Vagina (tissue), 2 donors: Measurements from ENCODE around the gene HMCN1.

Source experiments
- CTCF ChIP-seq, 3 experiments: fragments of 450-650 bp in 2 of 3; fragments of 200-600 bp in 1 of 3; sonication (generic) in 1 of 3; IDR thresholded peaks; one replicate each; pipeline ENCODE4 v1.5.1; 2017 to 2019; ENCODE audit warnings: antibody characterized with exemption in 3 of 3, mild to moderate bottlenecking in 2 of 3, moderate library complexity in 2 of 3
- POLR2AphosphoS5 ChIP-seq, 2 donors: sonication (generic); formaldehyde crosslinking; IDR thresholded peaks; one replicate each; pipeline ENCODE4 v1.9.0; 2017; ENCODE audit warnings: antibody characterized with exemption in 2 of 2, mild to moderate bottlenecking in 2 of 2, low read depth in 1 of 2; ENCODE audit not compliant: insufficient read depth in 1 of 2

- TF ChIP-seq CTCF (IDR thresholded peaks at IDR 0.05): no peak
- TF ChIP-seq POLR2AphosphoS5 (IDR thresholded peaks at IDR 0.05; ENCODE audit: insufficient read depth in 1 of 2, low read depth in 1 of 2): no peak
Observed at GRCh38 chr1:186078245-186078644, 344.1 kb downstream of the HMCN1 start.
